ENCODE data around the gene WDR17. TPM values are rescaled to one million over a fixed set of nuclear protein-coding genes. Genes with fewer than 3 reads are reported as not detected.

Gene WDR17
- total and polyA plus RNA-seq, 2 donors (not counting 1 experiment from before 2014, with no cell fraction given): 1.7 to 4.5 TPM

- H3K27ac ChIP-seq (ENCODE audit: insufficient read depth, low read length): no peak overlapping the region
- TF ChIP-seq EZH2 (IDR thresholded peaks at IDR 0.05; ENCODE audit: low read length, missing control alignments) (no peak), CTCF (conservative IDR thresholded peaks at IDR 0.05 in 1 of 2, IDR thresholded peaks at IDR 0.05 in 1 of 2; ENCODE audit: low read depth in 1 of 2, low read length in 2 of 2) (no peak)
- H3K4me1 ChIP-seq (ENCODE audit: control insufficient read depth, extremely low read depth, insufficient read depth, low read length): no peaks in the 10 kb centered on the region
- no peaks in the 10 kb centered on the region for H4K20me1 ChIP-seq (ENCODE audit: control insufficient read depth, extremely low read depth, insufficient read depth, low read length)
- H3K79me2 ChIP-seq (ENCODE audit: control insufficient read depth, insufficient read depth, low read length): no peaks in the 10 kb centered on the region
- no peaks in the 10 kb centered on the region for H3K9me3 ChIP-seq (ENCODE audit: control insufficient read depth, insufficient read depth, low read depth, low read length)
- H3K27me3 ChIP-seq (ENCODE audit: control insufficient read depth, insufficient read depth, low read length): no peaks in the 10 kb centered on the region
- H3K4me3 ChIP-seq (replicated peaks in 1 of 4; ENCODE audit: control extremely low read depth in 1 of 4, insufficient read depth in 1 of 4, low read depth in 3 of 4, low read length in 4 of 4): no peak overlapping the region
- no peaks in the 10 kb centered on the region for H3K36me3 ChIP-seq (ENCODE audit: control insufficient read depth, insufficient read depth, low read length)
- H3K9ac ChIP-seq (ENCODE audit: insufficient read depth, low read length): no peak overlapping the region
- DNase-seq (ENCODE audit: low read depth in 2 of 2): no peak
- no peak overlapping the region for H2AFZ ChIP-seq (ENCODE audit: low read length)
- no peak overlapping the region for H3K4me2 ChIP-seq (ENCODE audit: extremely low read depth, insufficient read depth, low read length)
Observed at GRCh38 chr4:176084769-176085168, 19.1 kb downstream of the WDR17 start.

GRCh38 chr4:176090115-176090514 is 24.5 kb downstream of the WDR17 start:
- no peak for TF ChIP-seq CTCF (conservative IDR thresholded peaks at IDR 0.05 in 1 of 2, IDR thresholded peaks at IDR 0.05 in 1 of 2; ENCODE audit: low read depth in 1 of 2, low read length in 2 of 2)
- no peak for TF ChIP-seq EZH2 (IDR thresholded peaks at IDR 0.05; ENCODE audit: low read length, missing control alignments)
- no peak for DNase-seq (ENCODE audit: low read depth in 2 of 2)
- Histone ChIP-seq H3K4me1 (ENCODE audit: control insufficient read depth, extremely low read depth, insufficient read depth, low read length) (no peaks in the 10 kb centered on the region), H3K4me3 (replicated peaks in 1 of 4; ENCODE audit: control extremely low read depth in 1 of 4, insufficient read depth in 1 of 4, low read depth in 3 of 4, low read length in 4 of 4) (no peak overlapping the region), H3K27me3 (ENCODE audit: control insufficient read depth, insufficient read depth, low read length) (no peaks in the 10 kb centered on the region), H3K9ac (ENCODE audit: insufficient read depth, low read length) (no peak overlapping the region), H2AFZ (ENCODE audit: low read length) (no peak overlapping the region), H4K20me1 (ENCODE audit: control insufficient read depth, extremely low read depth, insufficient read depth, low read length) (no peaks in the 10 kb centered on the region), H3K9me3 (ENCODE audit: control insufficient read depth, insufficient read depth, low read depth, low read length) (no peaks in the 10 kb centered on the region), H3K79me2 (ENCODE audit: control insufficient read depth, insufficient read depth, low read length) (no peaks in the 10 kb centered on the region), H3K4me2 (ENCODE audit: extremely low read depth, insufficient read depth, low read length) (no peak overlapping the region), H3K27ac (ENCODE audit: insufficient read depth, low read length) (no peak overlapping the region), H3K36me3 (ENCODE audit: control insufficient read depth, insufficient read depth, low read length) (no peaks in the 10 kb centered on the region)

- Histone ChIP-seq H3K79me2 (ENCODE audit: control insufficient read depth, insufficient read depth, low read length) (no peaks in the 10 kb centered on the region), H4K20me1 (ENCODE audit: control insufficient read depth, extremely low read depth, insufficient read depth, low read length) (no peaks in the 10 kb centered on the region), H3K9ac (ENCODE audit: insufficient read depth, low read length) (no peak overlapping the region), H3K27me3 (ENCODE audit: control insufficient read depth, insufficient read depth, low read length) (no peaks in the 10 kb centered on the region), H3K27ac (ENCODE audit: insufficient read depth, low read length) (no peak overlapping the region), H3K36me3 (ENCODE audit: control insufficient read depth, insufficient read depth, low read length) (no peaks in the 10 kb centered on the region), H3K9me3 (ENCODE audit: control insufficient read depth, insufficient read depth, low read depth, low read length) (no peaks in the 10 kb centered on the region), H3K4me2 (ENCODE audit: extremely low read depth, insufficient read depth, low read length) (no peak overlapping the region), H3K4me3 (replicated peaks in 1 of 4; ENCODE audit: control extremely low read depth in 1 of 4, insufficient read depth in 1 of 4, low read depth in 3 of 4, low read length in 4 of 4) (no peak overlapping the region), H2AFZ (ENCODE audit: low read length) (no peak overlapping the region), H3K4me1 (ENCODE audit: control insufficient read depth, extremely low read depth, insufficient read depth, low read length) (no peaks in the 10 kb centered on the region)
- DNase-seq (ENCODE audit: low read depth in 2 of 2): no peak
- TF ChIP-seq EZH2 (IDR thresholded peaks at IDR 0.05; ENCODE audit: low read length, missing control alignments) (no peak), CTCF (conservative IDR thresholded peaks at IDR 0.05 in 1 of 2, IDR thresholded peaks at IDR 0.05 in 1 of 2; ENCODE audit: low read depth in 1 of 2, low read length in 2 of 2) (peak in 1 of 2 donors; percentile 14)
Observed at GRCh38 chr4:176099314-176099713, 33.7 kb downstream of the WDR17 start.
